A673 (cell line): ENCODE data around the gene YES1. TPM values are rescaled to one million over a fixed set of nuclear protein-coding genes. Genes with fewer than 3 reads are reported as not detected.
"Not testable (repeated sequence)": the region's sequence is repeated elsewhere in the genome, so short reads cannot be mapped to it uniquely, and the experiment has no call there.

Experiments
- BruUV-seq: library from RNA; stranded (reverse); fragments of 400-500 nt; replicated peaks from 2 replicates; lab custom pipeline; 2021; lab: Mats Ljungman, UMichigan
- CTCF ChIA-PET: fragments of 300-600 bp; sonication (Branson Sonifier 250); formaldehyde crosslinking; loops from one replicate; lab custom pipeline; 2022; ENCODE audit warnings: antibody characterized with exemption; lab: Charles Lee
- POLR2A ChIA-PET: fragments of 300-600 bp; sonication (Branson Sonifier 250); formaldehyde crosslinking; loops from one replicate; lab custom pipeline; 2022; ENCODE audit warnings: antibody characterized with exemption; ENCODE audit not compliant: low non-redundant PET; lab: Charles Lee
- DNase-seq: peaks from one replicate; pipeline ENCODE4 v3.0.0-alpha.2; 2015; ENCODE audit warnings: low spot score
- H3K27ac ChIP-seq: fragments of 200-600 bp; sonication (generic); 2 replicates; pipeline ENCODE4 v1.5.1; 2016; ENCODE audit warnings: mixed run types, low read depth, mild to moderate bottlenecking, mixed read lengths, antibody characterized with exemption, low read length; ENCODE audit not compliant: poor library complexity, severe bottlenecking
- H3K27me3 ChIP-seq: fragments of 200-600 bp; sonication (generic); replicated peaks from 2 replicates; pipeline ENCODE4 v1.6.1; 2017; ENCODE audit warnings: mixed run types, low read depth, mild to moderate bottlenecking, mixed read lengths, antibody characterized with exemption, low read length; ENCODE audit not compliant: insufficient read depth, poor library complexity
- H3K36me3 ChIP-seq: fragments of 200-600 bp; sonication (generic); 2 replicates; pipeline ENCODE4 v1.6.1; 2016; ENCODE audit warnings: mixed run types, mild to moderate bottlenecking, mixed read lengths, antibody characterized with exemption, low read length; ENCODE audit not compliant: insufficient read depth, poor library complexity, severe bottlenecking
- H3K4me1 ChIP-seq: fragments of 200-600 bp; sonication (generic); 2 replicates; pipeline ENCODE4 v1.6.1; 2017; ENCODE audit warnings: mixed run types, mild to moderate bottlenecking, mixed read lengths, antibody characterized with exemption, low read length; ENCODE audit not compliant: insufficient read depth, poor library complexity, severe bottlenecking
- H3K4me3 ChIP-seq: fragments of 200-600 bp; sonication (generic); 2 replicates; pipeline ENCODE4 v1.5.1; 2016; ENCODE audit warnings: low read depth, mixed run types, mild to moderate bottlenecking, mixed read lengths, low read length; ENCODE audit not compliant: poor library complexity, severe bottlenecking
- H3K9me3 ChIP-seq: fragments of 200-600 bp; sonication (generic); 2 replicates; pipeline ENCODE4 v1.6.1; 2016; ENCODE audit warnings: mixed run types, low read depth, mild to moderate bottlenecking, mixed read lengths, antibody characterized with exemption, low read length; ENCODE audit not compliant: poor library complexity, severe bottlenecking
- EZH2 ChIP-seq: fragments of 200-600 bp; sonication (generic); IDR thresholded peaks from 2 replicates; pipeline ENCODE4 v1.6.1; 2017; ENCODE audit warnings: borderline replicate concordance, low read depth, mild to moderate bottlenecking, mixed read lengths, antibody characterized with exemption, low read length; ENCODE audit not compliant: poor library complexity, severe bottlenecking
- intact Hi-C: fragments of 100-400 bp; cut with micrococcal nuclease; formaldehyde crosslinking; loops from one replicate; pipeline ENCODE4 v1.10.0; 2022; ENCODE audit not compliant: unreplicated experiment
- total RNA-seq: library from RNA; stranded (reverse); gene quantifications from 2 replicates; pipeline ENCODE4 v1.2.3, GENCODE V29; 2021
- TF ChIP-seq, protein P1 (sequence below): fragments of 300-800, 200-600 bp; sonication (generic); conservative IDR thresholded peaks from 2 replicates; pipeline ENCODE4 v1.5.1; 2017; ENCODE audit warnings: low read depth, mild to moderate bottlenecking, antibody characterized with exemption, low read length, moderate library complexity, mixed read lengths

Gene YES1
- total RNA-seq, 1 experiment from 2014 or later, result 138 TPM

DNA sequence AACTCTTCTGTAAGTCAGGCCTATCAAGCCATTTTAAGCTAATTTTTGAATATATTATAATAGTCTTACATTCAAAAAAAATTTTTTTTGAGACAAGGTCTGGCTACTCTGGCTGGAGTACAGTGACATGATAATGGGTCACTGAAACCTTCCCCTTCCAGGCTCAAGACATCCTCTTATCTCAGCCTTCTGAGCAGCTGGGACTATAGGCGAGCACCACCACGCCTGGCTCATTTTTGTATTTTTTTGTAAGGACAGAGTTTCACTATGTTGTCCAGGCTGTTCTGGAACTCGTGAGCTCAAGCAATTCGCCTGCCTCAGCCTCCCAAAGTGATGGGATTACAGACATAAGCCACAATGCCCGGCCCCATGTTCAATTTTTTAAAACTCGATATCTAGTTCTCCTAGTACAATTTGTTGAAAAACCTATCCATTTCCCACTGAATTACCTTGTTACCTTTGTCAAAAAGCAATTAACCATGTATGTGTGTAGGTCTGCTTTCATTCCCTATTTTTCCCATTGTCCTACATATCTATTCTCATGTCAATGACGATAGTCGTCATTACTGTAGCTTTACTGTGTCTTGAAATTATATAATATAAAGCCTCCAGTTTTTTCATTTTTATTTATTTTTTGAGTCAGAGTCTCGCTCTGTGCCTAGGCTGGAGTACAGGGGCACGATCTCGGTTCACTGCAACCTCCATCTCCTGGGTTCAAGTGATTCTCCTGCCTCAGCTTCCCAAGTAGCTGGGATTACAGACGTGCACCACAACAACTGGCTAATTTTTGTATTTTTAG, 44.8 kb downstream of the YES1 start:
- intact Hi-C loops, result no loop called here
- CTCF ChIA-PET, result no interaction called here
- no peaks in the 10 kb centered on the region for H3K36me3 ChIP-seq

DNA sequence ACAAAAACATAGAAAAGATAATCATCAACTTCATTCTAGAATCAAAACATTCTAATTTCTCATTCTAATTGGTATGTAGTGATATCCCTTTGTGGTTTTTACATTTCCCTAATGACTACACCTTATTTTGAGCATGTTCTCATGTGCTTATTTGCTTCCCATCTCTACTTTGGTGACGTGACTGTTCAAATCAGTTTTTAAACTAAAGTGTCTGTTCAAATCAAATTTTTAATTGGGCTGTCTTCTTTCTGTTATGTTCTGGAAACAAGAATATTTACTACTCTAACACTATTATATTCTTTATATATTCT, 45.5 kb downstream of the YES1 start:
- DNase-seq, result no peak
- Histone ChIP-seq H3K27ac (no peak overlapping the region), H3K4me1 (no peaks in the 10 kb centered on the region), H3K4me3 (no peak overlapping the region), H3K27me3 (no peaks in the 10 kb centered on the region), H3K9me3 (no peaks in the 10 kb centered on the region), H3K36me3 (no peaks in the 10 kb centered on the region)
- TF ChIP-seq, protein P1, sequence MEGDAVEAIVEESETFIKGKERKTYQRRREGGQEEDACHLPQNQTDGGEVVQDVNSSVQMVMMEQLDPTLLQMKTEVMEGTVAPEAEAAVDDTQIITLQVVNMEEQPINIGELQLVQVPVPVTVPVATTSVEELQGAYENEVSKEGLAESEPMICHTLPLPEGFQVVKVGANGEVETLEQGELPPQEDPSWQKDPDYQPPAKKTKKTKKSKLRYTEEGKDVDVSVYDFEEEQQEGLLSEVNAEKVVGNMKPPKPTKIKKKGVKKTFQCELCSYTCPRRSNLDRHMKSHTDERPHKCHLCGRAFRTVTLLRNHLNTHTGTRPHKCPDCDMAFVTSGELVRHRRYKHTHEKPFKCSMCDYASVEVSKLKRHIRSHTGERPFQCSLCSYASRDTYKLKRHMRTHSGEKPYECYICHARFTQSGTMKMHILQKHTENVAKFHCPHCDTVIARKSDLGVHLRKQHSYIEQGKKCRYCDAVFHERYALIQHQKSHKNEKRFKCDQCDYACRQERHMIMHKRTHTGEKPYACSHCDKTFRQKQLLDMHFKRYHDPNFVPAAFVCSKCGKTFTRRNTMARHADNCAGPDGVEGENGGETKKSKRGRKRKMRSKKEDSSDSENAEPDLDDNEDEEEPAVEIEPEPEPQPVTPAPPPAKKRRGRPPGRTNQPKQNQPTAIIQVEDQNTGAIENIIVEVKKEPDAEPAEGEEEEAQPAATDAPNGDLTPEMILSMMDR, result no peak
- no peak for TF ChIP-seq EZH2
- BruUV-seq, result no TSS peak
- CTCF ChIA-PET, result no interaction called here
- POLR2A ChIA-PET, result no interaction called here
- intact Hi-C loops, result no loop called here

More for the DNA sequence above, 44.8 kb downstream of the YES1 start:
- H3K27me3 ChIP-seq, result no peaks in the 10 kb centered on the region
- no peaks in the 10 kb centered on the region for H3K9me3 ChIP-seq
- no peak for TF ChIP-seq EZH2
- TF ChIP-seq, protein P1, result no peak
- no peak for DNase-seq
- BruUV-seq, result no TSS peak
- no peak overlapping the region for H3K27ac ChIP-seq
- H3K4me1 ChIP-seq, result no peaks in the 10 kb centered on the region
- POLR2A ChIA-PET, result no interaction called here
- H3K4me3 ChIP-seq, result no peak overlapping the region

DNA sequence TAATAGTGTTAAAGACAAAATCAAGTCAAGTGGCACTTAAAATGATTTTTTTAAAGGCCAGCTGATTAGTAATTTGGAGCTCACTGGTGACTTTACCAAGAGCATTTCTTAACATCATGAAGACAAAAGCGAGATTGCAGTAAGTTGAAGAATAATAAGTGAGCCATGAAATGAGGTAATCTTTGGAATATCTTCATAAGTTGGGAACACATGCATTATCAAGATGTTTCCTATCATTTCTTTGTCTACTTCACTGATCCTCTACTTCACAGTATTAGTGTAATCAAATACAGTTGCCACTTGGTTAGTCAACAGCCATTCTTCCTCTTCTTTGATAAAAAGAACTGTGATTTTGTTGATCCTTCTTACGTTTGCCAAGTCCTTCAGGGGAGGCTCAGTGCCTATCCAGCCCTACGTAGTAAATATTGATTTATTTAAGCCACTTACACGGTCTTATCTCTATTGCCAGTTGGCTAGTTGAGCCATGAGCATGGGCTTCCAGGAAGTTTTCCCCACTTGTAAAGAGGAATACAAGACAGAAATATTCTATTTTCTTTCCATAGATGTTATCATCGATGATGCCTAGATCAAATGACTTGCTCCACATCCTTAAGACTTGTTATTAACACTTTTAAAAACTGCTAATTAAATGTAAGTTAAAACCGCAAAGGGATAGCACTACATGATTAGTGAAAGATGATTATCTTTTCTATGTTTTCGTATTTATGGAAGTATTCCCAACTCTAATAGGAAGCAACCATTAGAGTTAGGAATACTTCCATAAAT, 46.1 kb downstream of the YES1 start:
- POLR2A ChIA-PET, result no interaction called here
- H3K36me3 ChIP-seq, result no peaks in the 10 kb centered on the region
- CTCF ChIA-PET, result no interaction called here
- intact Hi-C loops, result no loop called here
- DNase-seq, result no peak
- no TSS peak for BruUV-seq
- H3K4me3 ChIP-seq, result no peak overlapping the region
- no peak overlapping the region for H3K27ac ChIP-seq
- TF ChIP-seq, protein P1, result no peak
- no peak for TF ChIP-seq EZH2
- no peaks in the 10 kb centered on the region for H3K4me1 ChIP-seq
- H3K27me3 ChIP-seq, result no peaks in the 10 kb centered on the region
- H3K9me3 ChIP-seq, result no peaks in the 10 kb centered on the region

DNA sequence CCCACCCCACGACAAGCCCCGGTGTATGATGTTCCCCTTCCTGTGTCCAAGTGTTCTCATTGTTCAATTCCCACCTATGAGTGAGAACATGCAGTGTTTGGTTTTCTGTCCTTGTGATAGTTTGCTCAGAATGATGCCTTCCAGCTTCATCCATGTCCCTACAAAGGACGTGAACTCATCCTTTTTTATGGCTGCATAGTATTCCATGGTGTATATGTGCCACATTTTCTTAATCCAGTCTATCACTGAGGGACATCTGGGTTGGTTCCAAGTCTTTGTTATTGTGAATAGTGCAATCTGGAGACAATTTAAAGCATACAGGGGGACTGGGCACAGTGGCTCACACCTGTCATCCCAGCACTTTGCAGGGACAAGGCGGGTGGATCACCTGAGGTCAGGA, 52.2 kb downstream of the YES1 start:
- H3K4me1 ChIP-seq, H3K27me3 ChIP-seq, H3K36me3 ChIP-seq, H3K27ac ChIP-seq, DNase-seq, POLR2A ChIA-PET, BruUV-seq, H3K4me3 ChIP-seq, H3K9me3 ChIP-seq: not testable (repeated sequence)
- CTCF ChIA-PET, result interaction anchor here (0.6 kb wide), 1 partner anchor 12 kb away, joined by 3 read pairs; no protein-coding TSS in a partner anchor
- intact Hi-C loops, result loop anchor here (5.0 kb wide), 1 partner anchor 52 kb away; the partner anchor contains the start of gene YES1
